SIG-M5 (cell line): ENCODE measurements around the gene RFX6.
"Not testable (repeated sequence)": the region's sequence is repeated elsewhere in the genome, so short reads cannot be mapped to it uniquely, and the experiment has no call there.

ENCODE experiments used
- DNase-seq: peaks from one replicate; lab custom pipeline; 2025; lab: John Stamatoyannopoulos, UW

RFX6 gene

GRCh38 chr6:116876635-116877611 is at the start of gene RFX6:
RFX6 (plus strand) TSS chr6:116877242; CDS start chr6:116877276, 34 bp downstream.
- no peak for DNase-seq

GRCh38 chr6:116827561-116828240 is 49.3 kb upstream of the RFX6 start:
- no peak for DNase-seq

GRCh38 chr6:116828983-116829382 is 48.1 kb upstream of the RFX6 start, which contains the start of gene GPRC6A:
GPRC6A (minus strand) TSS chr6:116829083; CDS start chr6:116829013, 70 bp downstream.
- no peak for DNase-seq

GRCh38 chr6:116834526-116834925 is 42.5 kb upstream of the RFX6 start:
- not testable (repeated sequence) for DNase-seq

- DNase-seq: no peak
Measured at GRCh38 chr6:116836606-116837342, 40.3 kb upstream of the RFX6 start.

GRCh38 chr6:116840091-116840490 is 37.0 kb upstream of the RFX6 start:
- DNase-seq: no peak

- no peak for DNase-seq
Measured at GRCh38 chr6:116842459-116842858, 34.6 kb upstream of the RFX6 start.

- DNase-seq: no peak
Measured at GRCh38 chr6:116847227-116847626, 29.8 kb upstream of the RFX6 start.

GRCh38 chr6:116858060-116858459 is 19.0 kb upstream of the RFX6 start:
- no peak for DNase-seq

- DNase-seq: no peak
Measured at GRCh38 chr6:116859264-116859663, 17.8 kb upstream of the RFX6 start.

- no peak for DNase-seq
Measured at GRCh38 chr6:116866281-116866871, 10.7 kb upstream of the RFX6 start.

- DNase-seq: no peak
Measured at GRCh38 chr6:116872771-116873170, 4.3 kb upstream of the RFX6 start.

- DNase-seq: no peak
Measured at GRCh38 chr6:116876107-116876506, 935 bp upstream of the RFX6 start.

GRCh38 chr6:116877743-116878142 is 701 bp downstream of the RFX6 start:
- no peak for DNase-seq

- DNase-seq: no peak
Measured at GRCh38 chr6:116881236-116881635, 4.2 kb downstream of the RFX6 start.

- DNase-seq: no peak
Measured at GRCh38 chr6:116883005-116883404, 6.0 kb downstream of the RFX6 start.

GRCh38 chr6:116884530-116884929 is 7.5 kb downstream of the RFX6 start:
- DNase-seq: no peak

- no peak for DNase-seq
Measured at GRCh38 chr6:116887168-116887567, 10.1 kb downstream of the RFX6 start.

- no peak for DNase-seq
Measured at GRCh38 chr6:116887894-116888293, 10.9 kb downstream of the RFX6 start.

- no peak for DNase-seq
Measured at GRCh38 chr6:116888732-116889360, 11.8 kb downstream of the RFX6 start.

- no peak for DNase-seq
Measured at GRCh38 chr6:116894669-116895068, 17.6 kb downstream of the RFX6 start.
